HG02884 (cell line): ENCODE results near the gene EDARADD.

Experiments used
- ATAC-seq: cut with Tn5 transposase; IDR thresholded peaks from one replicate; pipeline ENCODE4 v1.9.1; 2021; ENCODE audit warnings: mild to moderate bottlenecking, moderate library complexity; ENCODE audit not compliant: unreplicated experiment

EDARADD gene

GRCh38 chr1:236392182-236392581 is 1.9 kb upstream of the EDARADD start:
- ATAC-seq, result no peak

DNA sequence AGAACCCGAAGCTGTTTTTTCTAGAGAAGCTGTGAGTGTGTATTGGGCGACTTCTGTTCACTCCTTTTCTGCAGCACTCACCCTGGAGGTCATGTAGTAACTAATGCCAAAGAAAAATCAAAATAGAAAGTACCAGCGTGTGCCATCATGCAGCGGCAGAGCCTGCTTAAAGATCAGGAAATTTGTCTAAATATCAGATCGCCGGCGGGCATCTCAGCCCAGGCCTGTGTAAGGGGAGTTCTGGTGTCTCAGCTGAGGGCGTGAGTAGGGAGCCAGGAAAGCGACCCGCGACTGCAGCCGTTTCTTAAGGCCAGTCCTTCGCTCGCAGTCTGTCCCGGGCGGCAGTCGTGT is 768 bp downstream of the EDARADD start:
- ATAC-seq, result peak; percentile 8

GRCh38 chr1:236395230-236395946 is 1.3 kb downstream of the EDARADD start:
- peak; percentile 67 for ATAC-seq

- no peak for ATAC-seq
Observed at GRCh38 chr1:236395947-236396664, 2.0 kb downstream of the EDARADD start.

DNA sequence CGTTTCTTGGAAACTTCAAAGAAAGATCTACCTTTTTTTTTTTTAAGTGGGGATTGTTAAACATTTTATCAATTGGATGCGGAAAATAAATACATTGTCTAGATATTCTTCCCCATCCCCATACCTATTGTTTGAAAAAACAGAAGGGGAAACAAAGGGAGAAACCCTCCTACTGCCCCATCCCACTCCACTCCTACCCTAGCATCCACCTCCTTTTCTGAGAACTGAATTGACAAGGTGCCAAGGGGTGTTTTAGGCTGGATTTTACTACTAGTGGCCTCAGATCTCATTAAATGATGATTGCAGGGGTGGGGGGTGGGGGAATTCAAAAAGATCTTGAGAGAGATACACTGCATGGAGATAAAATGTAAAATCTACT is 2.6 kb downstream of the EDARADD start:
- ATAC-seq, result no peak

GRCh38 chr1:236397173-236397759 is 3.2 kb downstream of the EDARADD start:
- ATAC-seq, result no peak

- no peak for ATAC-seq
Observed at GRCh38 chr1:236398538-236398937, 4.5 kb downstream of the EDARADD start.

GRCh38 chr1:236400061-236400603 is 6.0 kb downstream of the EDARADD start:
- no peak for ATAC-seq

GRCh38 chr1:236401698-236402097 is 7.6 kb downstream of the EDARADD start:
- no peak for ATAC-seq

DNA sequence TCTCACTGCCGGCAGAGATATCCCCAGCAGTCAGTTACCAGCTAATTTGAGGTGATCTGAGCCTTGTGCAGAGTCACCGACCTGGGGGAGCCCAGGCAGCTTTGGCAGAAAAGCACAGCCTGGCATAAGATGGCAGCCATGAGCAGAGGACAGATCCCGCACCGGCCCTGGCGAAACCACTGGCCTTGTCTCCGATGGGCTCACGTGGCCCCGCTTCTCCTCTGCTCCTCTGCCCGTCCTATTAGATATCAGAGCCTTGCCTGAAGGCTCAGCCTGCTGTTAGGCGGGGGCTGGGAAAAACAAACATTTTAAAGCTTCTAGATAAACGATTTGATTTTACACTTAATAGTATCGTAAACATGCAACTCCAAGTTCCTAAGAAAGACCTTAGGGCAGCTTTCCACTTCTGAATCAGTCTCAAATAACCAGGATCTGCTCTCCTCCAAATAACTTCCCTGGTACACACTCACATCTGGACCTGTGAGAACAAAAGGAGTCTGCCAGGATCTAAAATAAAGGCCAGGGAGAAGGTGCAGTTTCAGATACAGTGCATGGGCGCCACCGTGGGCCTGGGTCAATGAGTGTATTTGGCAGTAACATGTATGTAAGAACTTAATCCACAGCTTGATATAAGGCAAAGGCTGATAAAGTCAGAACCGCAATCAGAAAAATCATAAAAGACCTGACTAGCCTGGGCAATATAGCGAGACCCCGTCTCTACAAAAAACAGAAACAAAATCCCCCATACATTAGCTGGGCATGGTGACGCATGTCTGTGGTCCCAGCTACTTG is 10.0 kb downstream of the EDARADD start:
- no peak for ATAC-seq

- ATAC-seq, result no peak
Observed at GRCh38 chr1:236407059-236407458, 13.0 kb downstream of the EDARADD start.

DNA sequence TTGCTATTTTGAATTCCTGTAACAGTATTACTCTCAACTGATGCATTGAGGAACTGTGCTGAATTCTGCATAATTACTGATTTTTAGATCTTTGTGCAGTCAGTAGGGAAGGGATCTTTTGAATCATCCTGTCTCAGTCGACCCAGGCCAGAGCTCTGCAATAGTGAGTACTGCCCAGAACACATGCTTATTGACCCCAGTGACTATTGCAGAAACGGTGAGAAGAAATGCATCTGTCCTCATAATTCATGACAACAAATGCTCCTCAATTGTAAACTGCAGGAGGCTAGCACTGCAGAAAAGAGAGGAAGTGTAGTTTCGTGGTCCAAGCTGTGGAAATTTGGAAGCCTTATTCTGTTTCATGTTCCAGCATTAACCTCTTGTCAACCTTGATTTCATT is 19.6 kb downstream of the EDARADD start:
- ATAC-seq, result no peak

- no peak for ATAC-seq
Observed at GRCh38 chr1:236416165-236416564, 22.1 kb downstream of the EDARADD start.

DNA sequence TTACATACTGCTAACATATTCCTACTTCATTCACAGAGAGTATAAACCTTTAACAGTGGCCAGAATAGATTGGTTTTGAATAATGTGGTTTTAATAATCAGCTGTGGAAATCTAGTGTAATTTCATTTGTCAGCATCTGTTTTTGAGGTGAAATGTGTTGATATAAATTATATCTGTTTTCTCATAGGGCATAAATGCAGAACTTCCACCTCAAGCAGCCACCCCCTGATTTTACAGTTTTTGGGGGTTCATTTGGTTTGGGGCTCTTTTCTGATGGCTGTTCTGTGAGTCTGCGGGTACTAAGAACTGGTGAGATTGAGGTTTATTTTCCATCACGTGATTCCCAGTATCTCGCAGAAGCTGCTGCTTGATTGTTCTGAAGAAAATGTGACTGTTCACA is 23.2 kb downstream of the EDARADD start:
- no peak for ATAC-seq

GRCh38 chr1:236419502-236419901 is 25.4 kb downstream of the EDARADD start:
- ATAC-seq, result no peak

GRCh38 chr1:236421022-236421421 is 26.9 kb downstream of the EDARADD start:
- ATAC-seq, result no peak

DNA sequence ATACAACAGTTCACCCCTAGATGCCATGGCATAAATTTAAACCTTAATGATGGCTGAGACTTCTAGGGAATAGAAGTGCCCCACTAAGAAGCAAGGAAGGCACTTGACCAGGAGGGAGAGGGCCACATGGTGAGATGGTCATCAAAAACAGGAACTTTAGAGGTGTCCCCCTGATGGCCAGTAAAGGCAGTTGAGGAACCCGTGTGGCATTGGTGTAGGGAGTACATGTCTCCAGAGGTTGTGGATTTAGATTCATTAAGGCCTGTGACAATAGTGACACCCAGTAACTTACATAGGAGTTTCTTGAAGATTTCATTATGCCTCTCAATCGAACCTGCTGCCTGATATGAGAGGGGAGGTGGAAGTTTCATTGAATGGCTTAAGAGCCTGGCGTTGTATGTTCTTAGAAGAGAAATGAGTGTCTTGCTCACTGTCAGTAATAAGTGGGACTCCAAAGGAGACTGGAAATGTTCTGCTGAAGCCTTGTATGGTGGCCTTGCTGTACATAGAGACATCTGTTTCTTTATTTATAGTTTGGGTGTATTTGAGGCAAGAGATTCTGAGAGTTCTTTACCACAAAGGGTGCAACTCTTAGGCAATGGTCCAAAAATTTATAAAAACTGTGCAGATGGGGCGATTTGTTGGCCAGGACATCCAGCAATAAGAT is 27.9 kb downstream of the EDARADD start:
- ATAC-seq, result no peak

DNA sequence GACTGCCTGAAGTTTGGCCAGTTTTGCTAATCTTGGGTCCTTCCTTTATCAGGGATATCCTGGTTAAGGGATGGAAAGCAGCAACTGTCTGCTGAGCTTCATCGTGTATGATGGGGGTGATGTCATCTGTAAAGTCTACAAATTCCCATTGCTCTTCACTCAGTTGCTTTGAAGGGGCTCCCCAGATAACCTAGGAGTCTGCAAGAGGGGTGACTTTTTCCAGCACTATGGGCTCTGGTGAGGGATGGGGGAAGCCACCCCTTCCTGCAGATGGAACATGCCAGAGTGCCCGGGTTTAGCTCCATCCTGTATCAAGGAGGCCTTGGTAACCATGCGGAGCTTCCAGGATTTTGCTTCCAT is 28.4 kb downstream of the EDARADD start:
- ATAC-seq, result no peak

- peak; percentile 91 for ATAC-seq
Observed at GRCh38 chr1:236425031-236425663, 31.1 kb downstream of the EDARADD start.

DNA sequence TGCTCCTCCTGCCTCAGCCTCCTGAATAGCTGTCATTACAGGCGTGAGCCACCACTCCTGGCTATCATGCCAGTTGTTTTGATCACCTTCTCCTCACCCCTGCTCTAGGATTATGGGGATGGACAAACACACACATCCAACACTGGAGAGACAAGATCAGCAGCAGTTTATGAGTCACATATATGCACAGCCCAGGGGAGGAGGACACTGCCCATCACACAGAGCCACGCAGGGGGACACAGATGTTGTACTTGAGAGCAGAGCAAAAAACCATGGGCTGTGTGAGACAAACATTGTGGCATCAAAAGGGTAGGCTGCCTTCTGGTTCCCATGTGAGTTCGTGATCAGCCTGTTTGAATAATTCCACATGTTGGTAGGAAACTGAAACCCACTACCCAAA is 32.1 kb downstream of the EDARADD start:
- no peak for ATAC-seq
